ENCODE data around the gene MPC2. TPM values are rescaled to one million over a fixed set of nuclear protein-coding genes. Genes with fewer than 3 reads are reported as not detected.

Gene MPC2
- total RNA-seq, 1 donor from 2014 or later, result 62.3 TPM

DNA sequence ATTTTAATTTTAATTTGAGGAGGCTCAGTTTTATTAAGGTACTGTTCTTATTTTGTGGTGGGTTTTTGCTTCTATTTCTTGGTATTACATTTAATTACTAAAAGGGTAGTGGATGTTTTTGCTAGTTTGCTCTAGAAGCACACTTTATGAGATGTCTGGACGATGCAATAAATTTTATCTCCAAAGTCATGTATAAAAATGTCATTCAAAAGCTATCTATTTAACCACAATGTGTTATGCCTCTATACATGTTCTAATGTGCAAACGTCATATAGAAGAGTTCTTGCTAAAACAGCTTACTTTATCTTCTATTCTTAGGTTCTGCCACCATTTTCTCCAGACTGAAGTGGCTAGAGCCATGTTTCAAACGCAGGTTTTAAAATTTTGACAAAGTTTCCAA is 12.9 kb upstream of the MPC2 start:
- no peak for DNase-seq (ENCODE audit: low read depth)
- H3K4me3 ChIP-seq (ENCODE audit: low read depth, low read length), result no peak overlapping the region
- TF ChIP-seq, protein P1, sequence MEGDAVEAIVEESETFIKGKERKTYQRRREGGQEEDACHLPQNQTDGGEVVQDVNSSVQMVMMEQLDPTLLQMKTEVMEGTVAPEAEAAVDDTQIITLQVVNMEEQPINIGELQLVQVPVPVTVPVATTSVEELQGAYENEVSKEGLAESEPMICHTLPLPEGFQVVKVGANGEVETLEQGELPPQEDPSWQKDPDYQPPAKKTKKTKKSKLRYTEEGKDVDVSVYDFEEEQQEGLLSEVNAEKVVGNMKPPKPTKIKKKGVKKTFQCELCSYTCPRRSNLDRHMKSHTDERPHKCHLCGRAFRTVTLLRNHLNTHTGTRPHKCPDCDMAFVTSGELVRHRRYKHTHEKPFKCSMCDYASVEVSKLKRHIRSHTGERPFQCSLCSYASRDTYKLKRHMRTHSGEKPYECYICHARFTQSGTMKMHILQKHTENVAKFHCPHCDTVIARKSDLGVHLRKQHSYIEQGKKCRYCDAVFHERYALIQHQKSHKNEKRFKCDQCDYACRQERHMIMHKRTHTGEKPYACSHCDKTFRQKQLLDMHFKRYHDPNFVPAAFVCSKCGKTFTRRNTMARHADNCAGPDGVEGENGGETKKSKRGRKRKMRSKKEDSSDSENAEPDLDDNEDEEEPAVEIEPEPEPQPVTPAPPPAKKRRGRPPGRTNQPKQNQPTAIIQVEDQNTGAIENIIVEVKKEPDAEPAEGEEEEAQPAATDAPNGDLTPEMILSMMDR (conservative IDR thresholded peaks at IDR 0.05; ENCODE audit: low read depth, low read length), result no peak

- TF ChIP-seq, protein P1 (conservative IDR thresholded peaks at IDR 0.05; ENCODE audit: low read depth, low read length), result no peak
- DNase-seq (ENCODE audit: low read depth), result no peak
- H3K4me3 ChIP-seq (ENCODE audit: low read depth, low read length), result no peak overlapping the region
Observed at GRCh38 chr1:167947733-167948132, 10.9 kb upstream of the MPC2 start.

DNA sequence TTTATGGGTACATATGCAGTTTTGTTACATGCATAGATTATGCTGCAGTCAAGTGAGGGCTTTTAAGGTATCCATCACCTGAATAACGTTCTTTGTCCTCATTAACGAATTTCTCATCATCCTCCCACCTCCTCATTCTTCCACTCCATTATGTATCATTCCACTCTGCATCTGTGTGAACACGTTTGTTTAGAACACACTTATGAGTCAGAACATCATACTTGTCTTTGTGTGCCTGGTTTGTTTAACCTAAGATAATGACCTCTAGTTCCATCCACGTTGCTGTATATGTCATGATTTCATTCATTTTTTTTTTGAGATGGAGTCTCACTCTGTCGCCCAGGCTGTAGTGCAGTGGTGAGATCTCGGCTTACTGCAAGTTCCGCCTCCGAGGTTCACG is 6.7 kb upstream of the MPC2 start:
- no peak overlapping the region for H3K4me3 ChIP-seq (ENCODE audit: low read depth, low read length)
- DNase-seq (ENCODE audit: low read depth), result no peak
- TF ChIP-seq, protein P1 (conservative IDR thresholded peaks at IDR 0.05; ENCODE audit: low read depth, low read length), result no peak

DNA sequence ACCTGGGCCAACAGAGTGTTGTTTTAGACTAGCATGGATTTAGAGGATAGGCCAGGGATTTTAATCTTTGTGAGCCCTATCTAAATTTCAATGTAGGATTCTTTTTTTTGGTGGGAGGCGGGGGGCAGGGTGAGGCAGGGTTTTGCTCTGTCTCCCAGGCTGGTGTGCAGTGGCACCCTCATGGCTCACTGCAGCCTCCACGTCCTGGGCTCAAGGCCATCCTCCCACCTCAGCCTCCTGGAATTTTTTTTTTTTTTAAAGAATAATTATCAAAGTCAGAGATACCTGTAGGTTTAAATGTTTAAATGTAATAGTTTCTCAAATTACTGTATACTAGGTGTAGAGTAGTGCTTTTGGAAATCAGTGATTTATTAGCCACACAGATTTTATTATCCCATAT is 3.4 kb upstream of the MPC2 start:
- no peak overlapping the region for H3K4me3 ChIP-seq (ENCODE audit: low read depth, low read length)
- TF ChIP-seq, protein P1 (conservative IDR thresholded peaks at IDR 0.05; ENCODE audit: low read depth, low read length), result no peak

DNA sequence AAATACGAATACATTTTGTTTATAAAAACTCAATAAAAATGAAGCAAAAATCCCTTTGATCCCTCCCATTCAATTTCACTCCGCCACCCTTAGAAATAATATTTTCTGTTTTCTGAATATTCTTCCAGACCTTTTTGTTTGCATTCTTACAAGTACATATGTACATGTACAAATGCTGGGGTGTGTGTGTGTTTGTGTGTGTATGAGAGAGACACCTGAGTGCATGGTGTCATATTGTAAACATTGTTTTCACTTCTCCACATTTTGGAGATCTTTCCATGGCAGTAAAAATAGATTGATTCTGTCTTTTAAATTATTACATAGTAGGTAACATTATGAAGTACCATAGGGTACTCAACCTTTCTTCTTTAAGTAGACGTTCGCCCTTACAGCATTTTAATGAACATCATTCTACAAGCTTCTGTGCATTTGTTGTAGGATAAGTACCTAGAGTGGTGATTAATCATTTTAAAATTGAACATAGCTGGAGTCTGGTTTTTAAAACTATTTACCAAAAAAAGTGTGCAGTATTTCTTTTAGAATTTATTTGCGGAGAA is 1.3 kb upstream of the MPC2 start:
- TF ChIP-seq, protein P1 (conservative IDR thresholded peaks at IDR 0.05; ENCODE audit: low read depth, low read length), result no peak
- peak overlapping the region; percentile 86 for H3K4me3 ChIP-seq (ENCODE audit: low read depth, low read length)
- no peak for DNase-seq (ENCODE audit: low read depth)

More for the DNA sequence above, 3.4 kb upstream of the MPC2 start:
- DNase-seq (ENCODE audit: low read depth), result no peak

- H3K4me3 ChIP-seq (ENCODE audit: low read depth, low read length), result peak overlapping the region; percentile 86
- TF ChIP-seq, protein P1 (conservative IDR thresholded peaks at IDR 0.05; ENCODE audit: low read depth, low read length), result no peak
- no peak for DNase-seq (ENCODE audit: low read depth)
Observed at GRCh38 chr1:167937709-167938010, 788 bp upstream of the MPC2 start.
